ENCODE data around the gene RAB37.

The RAB37 gene

DNA sequence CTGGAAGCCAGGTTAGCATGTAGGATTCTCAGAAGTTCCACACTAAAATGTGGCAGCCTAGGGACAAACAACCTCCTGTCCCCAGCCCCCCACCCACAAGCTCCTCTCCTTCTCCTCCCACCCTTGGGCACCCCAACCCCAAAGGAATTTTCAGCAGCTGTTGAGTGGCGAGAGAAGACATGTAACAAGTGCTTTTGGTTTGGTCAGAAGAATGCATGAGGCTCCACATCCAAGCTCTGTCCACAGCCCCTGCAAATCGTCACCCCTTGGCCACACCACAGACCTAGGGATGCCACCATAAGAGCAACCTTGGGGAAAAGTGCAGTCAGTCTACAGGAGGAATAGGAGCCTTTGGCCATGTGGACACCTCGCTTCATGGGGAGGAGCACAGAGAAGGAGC, 11.9 kb upstream of the RAB37 start:
- Histone ChIP-seq H3K9ac (no peak overlapping the region), H3K36me3 (ENCODE audit: control insufficient read depth, insufficient read depth, low read length) (no peaks in the 10 kb centered on the region), H3K27me3 (ENCODE audit: control insufficient read depth, insufficient read depth, low read length) (no peaks in the 10 kb centered on the region), H2AFZ (no peak overlapping the region), H3K4me3 (ENCODE audit: low read depth, low read length) (no peak overlapping the region), H3K9me3 (ENCODE audit: control insufficient read depth, low read length) (no peaks in the 10 kb centered on the region), H3K4me1 (no peaks in the 10 kb centered on the region), H3K4me2 (ENCODE audit: low read length) (no peak overlapping the region), H3K27ac (no peak overlapping the region), H3K79me2 (no peaks in the 10 kb centered on the region)
- TF ChIP-seq, protein P1, sequence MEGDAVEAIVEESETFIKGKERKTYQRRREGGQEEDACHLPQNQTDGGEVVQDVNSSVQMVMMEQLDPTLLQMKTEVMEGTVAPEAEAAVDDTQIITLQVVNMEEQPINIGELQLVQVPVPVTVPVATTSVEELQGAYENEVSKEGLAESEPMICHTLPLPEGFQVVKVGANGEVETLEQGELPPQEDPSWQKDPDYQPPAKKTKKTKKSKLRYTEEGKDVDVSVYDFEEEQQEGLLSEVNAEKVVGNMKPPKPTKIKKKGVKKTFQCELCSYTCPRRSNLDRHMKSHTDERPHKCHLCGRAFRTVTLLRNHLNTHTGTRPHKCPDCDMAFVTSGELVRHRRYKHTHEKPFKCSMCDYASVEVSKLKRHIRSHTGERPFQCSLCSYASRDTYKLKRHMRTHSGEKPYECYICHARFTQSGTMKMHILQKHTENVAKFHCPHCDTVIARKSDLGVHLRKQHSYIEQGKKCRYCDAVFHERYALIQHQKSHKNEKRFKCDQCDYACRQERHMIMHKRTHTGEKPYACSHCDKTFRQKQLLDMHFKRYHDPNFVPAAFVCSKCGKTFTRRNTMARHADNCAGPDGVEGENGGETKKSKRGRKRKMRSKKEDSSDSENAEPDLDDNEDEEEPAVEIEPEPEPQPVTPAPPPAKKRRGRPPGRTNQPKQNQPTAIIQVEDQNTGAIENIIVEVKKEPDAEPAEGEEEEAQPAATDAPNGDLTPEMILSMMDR (IDR thresholded peaks at IDR 0.05) = no peak

DNA sequence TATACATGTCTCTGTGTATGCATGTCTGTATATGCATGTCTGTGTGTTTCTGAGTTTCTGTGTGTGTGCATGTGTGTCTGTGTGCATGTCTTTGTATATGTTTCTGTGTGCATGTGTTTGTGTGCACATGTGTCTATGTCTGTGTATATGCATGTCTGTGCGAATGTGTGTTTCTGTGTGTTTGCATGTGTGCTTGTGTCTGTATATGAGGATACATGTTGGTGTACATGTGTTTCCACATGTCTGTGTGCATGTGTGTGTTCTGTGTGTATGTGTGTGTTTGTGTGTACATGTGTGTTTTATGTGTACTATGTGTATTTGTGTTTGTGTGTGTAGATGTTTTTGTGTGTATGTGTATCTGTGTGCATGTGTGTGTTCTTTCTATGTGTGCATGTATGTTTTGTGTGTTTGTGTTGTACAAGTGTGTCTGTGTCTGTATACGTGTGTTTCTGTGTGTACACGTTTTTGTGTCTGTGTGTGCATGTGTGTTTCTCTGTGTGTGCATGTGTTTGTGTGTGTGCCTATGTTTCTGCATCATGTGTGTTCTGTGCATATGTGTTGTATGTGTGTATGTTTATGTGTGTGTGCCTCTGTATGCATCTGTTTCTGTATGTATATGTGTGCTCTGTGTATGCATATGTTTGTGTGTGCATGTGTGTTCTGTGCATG, 8.9 kb upstream of the RAB37 start:
- H3K9me3 ChIP-seq (ENCODE audit: control insufficient read depth, low read length) = no peaks in the 10 kb centered on the region
- no peaks in the 10 kb centered on the region for H3K79me2 ChIP-seq
- H3K27ac ChIP-seq = no peak overlapping the region
- H3K4me3 ChIP-seq (ENCODE audit: low read depth, low read length) = no peak overlapping the region
- H3K9ac ChIP-seq = no peak overlapping the region
- H3K4me1 ChIP-seq = no peaks in the 10 kb centered on the region
- H3K36me3 ChIP-seq (ENCODE audit: control insufficient read depth, insufficient read depth, low read length) = no peaks in the 10 kb centered on the region
- H2AFZ ChIP-seq = no peak overlapping the region
- H3K4me2 ChIP-seq (ENCODE audit: low read length) = no peak overlapping the region
- TF ChIP-seq, protein P1 (IDR thresholded peaks at IDR 0.05) = no peak
- H3K27me3 ChIP-seq (ENCODE audit: control insufficient read depth, insufficient read depth, low read length) = no peaks in the 10 kb centered on the region

DNA sequence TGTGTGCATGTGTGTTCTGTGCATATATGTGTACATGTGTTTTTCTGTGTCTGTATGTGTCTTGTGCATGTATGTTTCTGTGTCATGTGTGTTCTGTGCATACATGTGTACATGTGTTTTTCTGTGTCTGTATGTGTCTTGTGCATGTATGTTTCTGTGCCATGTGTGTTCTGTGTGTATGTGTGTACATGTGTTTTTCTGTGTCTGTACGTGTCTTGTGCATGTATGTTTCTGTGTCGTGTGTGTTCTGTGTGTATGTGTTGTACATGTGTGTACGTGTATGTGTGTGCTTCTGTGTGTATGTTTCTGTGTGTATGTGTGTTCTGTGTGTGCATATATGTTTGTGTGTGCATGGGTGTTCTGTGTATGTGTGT, 8.4 kb upstream of the RAB37 start:
- H3K4me1 ChIP-seq = no peaks in the 10 kb centered on the region
- H3K36me3 ChIP-seq (ENCODE audit: control insufficient read depth, insufficient read depth, low read length) = no peaks in the 10 kb centered on the region
- H3K27me3 ChIP-seq (ENCODE audit: control insufficient read depth, insufficient read depth, low read length) = no peaks in the 10 kb centered on the region
- H3K4me2 ChIP-seq (ENCODE audit: low read length) = no peak overlapping the region
- H3K79me2 ChIP-seq = no peaks in the 10 kb centered on the region
- no peak overlapping the region for H2AFZ ChIP-seq
- no peak overlapping the region for H3K4me3 ChIP-seq (ENCODE audit: low read depth, low read length)
- no peak overlapping the region for H3K27ac ChIP-seq
- no peak overlapping the region for H3K9ac ChIP-seq
- TF ChIP-seq, protein P1 (IDR thresholded peaks at IDR 0.05) = no peak
- H3K9me3 ChIP-seq (ENCODE audit: control insufficient read depth, low read length) = no peaks in the 10 kb centered on the region

DNA sequence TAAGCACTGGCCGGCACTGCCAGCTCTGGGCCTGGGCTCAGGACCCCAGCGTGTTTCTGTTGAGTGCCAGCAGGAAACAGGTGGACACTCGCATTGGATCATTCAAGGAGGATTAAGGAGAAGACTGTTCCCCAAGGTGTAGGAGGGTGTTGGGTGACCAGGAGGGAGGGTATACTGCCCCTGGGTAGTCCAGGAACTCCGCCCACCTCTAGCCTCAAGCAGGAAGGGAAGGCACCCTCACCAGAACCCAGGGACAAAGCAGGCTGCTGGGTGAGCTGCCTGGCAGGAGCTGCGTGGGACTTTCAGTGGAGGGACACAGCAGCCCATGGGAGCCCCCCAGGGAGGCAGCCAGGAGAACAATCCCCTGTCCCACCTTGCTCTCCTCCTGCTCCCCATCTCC, 7.7 kb upstream of the RAB37 start:
- TF ChIP-seq, protein P1 (IDR thresholded peaks at IDR 0.05) = no peak
- Histone ChIP-seq H3K9ac (no peak overlapping the region), H3K79me2 (no peaks in the 10 kb centered on the region), H3K4me1 (no peaks in the 10 kb centered on the region), H2AFZ (no peak overlapping the region), H3K9me3 (ENCODE audit: control insufficient read depth, low read length) (no peaks in the 10 kb centered on the region), H3K27me3 (ENCODE audit: control insufficient read depth, insufficient read depth, low read length) (no peaks in the 10 kb centered on the region), H3K27ac (no peak overlapping the region), H3K4me2 (ENCODE audit: low read length) (no peak overlapping the region), H3K4me3 (ENCODE audit: low read depth, low read length) (no peak overlapping the region), H3K36me3 (ENCODE audit: control insufficient read depth, insufficient read depth, low read length) (no peaks in the 10 kb centered on the region)

DNA sequence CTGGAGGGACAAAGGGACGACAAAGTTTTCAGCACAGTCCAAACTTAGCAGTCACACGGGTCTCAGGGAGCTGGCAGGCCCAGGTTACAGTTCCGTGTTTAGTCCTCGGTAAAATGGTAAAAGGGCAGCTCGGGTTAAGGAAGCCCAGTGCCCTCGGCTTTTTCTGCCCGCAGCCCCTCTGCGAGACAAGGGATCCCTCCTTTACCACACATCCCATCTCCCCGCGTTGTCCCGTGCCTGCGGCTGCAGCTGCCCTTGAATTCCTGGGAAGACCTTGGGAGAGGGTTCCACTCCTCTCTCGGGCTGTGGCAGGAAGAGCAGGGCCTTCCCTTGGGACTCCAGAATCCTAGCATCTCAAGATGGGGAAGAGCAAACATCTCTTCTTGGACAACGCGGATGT, 7.2 kb upstream of the RAB37 start:
- Histone ChIP-seq H3K36me3 (ENCODE audit: control insufficient read depth, insufficient read depth, low read length) (no peaks in the 10 kb centered on the region), H3K4me3 (ENCODE audit: low read depth, low read length) (no peak overlapping the region), H3K27me3 (ENCODE audit: control insufficient read depth, insufficient read depth, low read length) (no peaks in the 10 kb centered on the region), H3K4me1 (no peaks in the 10 kb centered on the region), H3K79me2 (no peaks in the 10 kb centered on the region), H3K9ac (no peak overlapping the region), H3K9me3 (ENCODE audit: control insufficient read depth, low read length) (no peaks in the 10 kb centered on the region), H3K27ac (no peak overlapping the region), H2AFZ (no peak overlapping the region), H3K4me2 (ENCODE audit: low read length) (no peak overlapping the region)
- TF ChIP-seq, protein P1 (IDR thresholded peaks at IDR 0.05) = no peak

Data from parathyroid adenoma (tissue), 2 donors.